ENCODE results near the gene TCP10L.

TCP10L gene

GRCh38 chr21:32604464-32604863, 19.1 kb upstream of the TCP10L start:
- no peak for TF ChIP-seq REST (IDR thresholded peaks at IDR 0.05; ENCODE audit: insufficient read depth in 1 of 2, low read depth in 2 of 2, low read length in 2 of 2)
- TF ChIP-seq SIN3A (IDR thresholded peaks at IDR 0.05; ENCODE audit: borderline replicate concordance, insufficient read depth, low read length) = no peak
- TF ChIP-seq TAF1 (IDR thresholded peaks at IDR 0.05; ENCODE audit: borderline replicate concordance, insufficient read depth, low read length) = no peak
- TF ChIP-seq POLR2AphosphoS5 (IDR thresholded peaks at IDR 0.05; ENCODE audit: low read depth, low read length) = no peak
- TF ChIP-seq FOXP2 (optimal IDR thresholded peaks at IDR 0.05; ENCODE audit: borderline replicate concordance, extremely low read depth, extremely low read length, insufficient read depth) = no peak

GRCh38 chr21:32603131-32603530, 17.8 kb upstream of the TCP10L start:
- TF ChIP-seq TAF1 (IDR thresholded peaks at IDR 0.05; ENCODE audit: borderline replicate concordance, insufficient read depth, low read length) = no peak
- no peak for TF ChIP-seq POLR2AphosphoS5 (IDR thresholded peaks at IDR 0.05; ENCODE audit: low read depth, low read length)
- TF ChIP-seq SIN3A (IDR thresholded peaks at IDR 0.05; ENCODE audit: borderline replicate concordance, insufficient read depth, low read length) = no peak
- no peak for TF ChIP-seq REST (IDR thresholded peaks at IDR 0.05; ENCODE audit: insufficient read depth in 1 of 2, low read depth in 2 of 2, low read length in 2 of 2)
- TF ChIP-seq FOXP2 (optimal IDR thresholded peaks at IDR 0.05; ENCODE audit: borderline replicate concordance, extremely low read depth, extremely low read length, insufficient read depth) = no peak

GRCh38 chr21:32602099-32602498, 16.8 kb upstream of the TCP10L start:
- TF ChIP-seq FOXP2 (optimal IDR thresholded peaks at IDR 0.05; ENCODE audit: borderline replicate concordance, extremely low read depth, extremely low read length, insufficient read depth) (no peak), TAF1 (IDR thresholded peaks at IDR 0.05; ENCODE audit: borderline replicate concordance, insufficient read depth, low read length) (no peak), SIN3A (IDR thresholded peaks at IDR 0.05; ENCODE audit: borderline replicate concordance, insufficient read depth, low read length) (no peak), POLR2AphosphoS5 (IDR thresholded peaks at IDR 0.05; ENCODE audit: low read depth, low read length) (no peak)

GRCh38 chr21:32599526-32599925, 14.2 kb upstream of the TCP10L start:
- TF ChIP-seq FOXP2 (optimal IDR thresholded peaks at IDR 0.05; ENCODE audit: borderline replicate concordance, extremely low read depth, extremely low read length, insufficient read depth) = no peak
- no peak for TF ChIP-seq TAF1 (IDR thresholded peaks at IDR 0.05; ENCODE audit: borderline replicate concordance, insufficient read depth, low read length)
- TF ChIP-seq SIN3A (IDR thresholded peaks at IDR 0.05; ENCODE audit: borderline replicate concordance, insufficient read depth, low read length) = no peak
- TF ChIP-seq REST (IDR thresholded peaks at IDR 0.05; ENCODE audit: insufficient read depth in 1 of 2, low read depth in 2 of 2, low read length in 2 of 2) = no peak
- TF ChIP-seq POLR2AphosphoS5 (IDR thresholded peaks at IDR 0.05; ENCODE audit: low read depth, low read length) = no peak

- no peak for TF ChIP-seq POLR2AphosphoS5 (IDR thresholded peaks at IDR 0.05; ENCODE audit: low read depth, low read length)
- no peak for TF ChIP-seq SIN3A (IDR thresholded peaks at IDR 0.05; ENCODE audit: borderline replicate concordance, insufficient read depth, low read length)
- TF ChIP-seq REST (IDR thresholded peaks at IDR 0.05; ENCODE audit: insufficient read depth in 1 of 2, low read depth in 2 of 2, low read length in 2 of 2) = no peak
- no peak for TF ChIP-seq FOXP2 (optimal IDR thresholded peaks at IDR 0.05; ENCODE audit: borderline replicate concordance, extremely low read depth, extremely low read length, insufficient read depth)
- no peak for TF ChIP-seq TAF1 (IDR thresholded peaks at IDR 0.05; ENCODE audit: borderline replicate concordance, insufficient read depth, low read length)
Observed at GRCh38 chr21:32599091-32599490, 13.8 kb upstream of the TCP10L start.
